Liver (tissue), 3 donors: ENCODE measurements around the gene AGPAT2.

Experiments used
- CTCF ChIP-seq: fragments of 150-350 bp; IDR thresholded peaks from 2 replicates; pipeline ENCODE4 v1.5.1; 2017; ENCODE audit warnings: improper control_type of control experiment, low read depth, low read length; ENCODE audit not compliant: missing input control
- EGR1 ChIP-seq, 2 donors: IDR thresholded peaks; 2 replicates each; pipeline ENCODE4 v1.6.1; 2016 to 2018; ENCODE audit warnings: antibody characterized with exemption in 2 of 2, low read depth in 2 of 2
- SP1 ChIP-seq: IDR thresholded peaks from 2 replicates; pipeline ENCODE4 v1.6.1; 2018; ENCODE audit warnings: antibody characterized with exemption, mild to moderate bottlenecking
- ZBTB33 ChIP-seq: IDR thresholded peaks from 2 replicates; pipeline ENCODE4 v1.6.1; 2016; ENCODE audit warnings: antibody characterized with exemption
- donor health status: healthy.
- donor health status: healthy.

- TF ChIP-seq EGR1 (IDR thresholded peaks at IDR 0.05; ENCODE audit: low read depth in 2 of 2) (no peak), CTCF (no peak), SP1 (no peak), ZBTB33 (no peak)
Observed at GRCh38 chr9:136720898-136721338, 33.7 kb upstream of the AGPAT2 start.
